DMS153 treated with DMSO at 0.1 percent for 48 hours (cell line): ENCODE data around the gene MGAT3.
"Not testable (repeated sequence)": the region's sequence is repeated elsewhere in the genome, so short reads cannot be mapped to it uniquely, and the experiment has no call there.

Experiments
- DNase-seq: peaks from one replicate; lab custom pipeline; 2025; ENCODE audit not compliant: unreplicated experiment; lab: John Stamatoyannopoulos, UW

Gene MGAT3

DNA sequence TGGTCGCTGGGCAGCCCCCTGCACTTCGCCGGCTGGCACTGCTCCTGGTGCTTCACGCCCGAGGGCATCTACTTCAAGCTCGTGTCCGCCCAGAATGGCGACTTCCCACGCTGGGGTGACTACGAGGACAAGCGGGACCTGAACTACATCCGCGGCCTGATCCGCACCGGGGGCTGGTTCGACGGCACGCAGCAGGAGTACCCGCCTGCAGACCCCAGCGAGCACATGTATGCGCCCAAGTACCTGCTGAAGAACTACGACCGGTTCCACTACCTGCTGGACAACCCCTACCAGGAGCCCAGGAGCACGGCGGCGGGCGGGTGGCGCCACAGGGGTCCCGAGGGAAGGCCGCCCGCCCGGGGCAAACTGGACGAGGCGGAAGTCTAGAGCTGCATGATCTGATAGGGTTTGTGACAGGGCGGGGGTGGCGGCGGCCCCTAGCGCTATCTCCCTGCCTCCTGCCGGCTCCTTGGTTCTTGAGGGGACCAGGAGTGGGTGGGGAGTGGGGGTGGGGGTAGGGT, 31.8 kb downstream of the MGAT3 start:
- no peak for DNase-seq

DNA sequence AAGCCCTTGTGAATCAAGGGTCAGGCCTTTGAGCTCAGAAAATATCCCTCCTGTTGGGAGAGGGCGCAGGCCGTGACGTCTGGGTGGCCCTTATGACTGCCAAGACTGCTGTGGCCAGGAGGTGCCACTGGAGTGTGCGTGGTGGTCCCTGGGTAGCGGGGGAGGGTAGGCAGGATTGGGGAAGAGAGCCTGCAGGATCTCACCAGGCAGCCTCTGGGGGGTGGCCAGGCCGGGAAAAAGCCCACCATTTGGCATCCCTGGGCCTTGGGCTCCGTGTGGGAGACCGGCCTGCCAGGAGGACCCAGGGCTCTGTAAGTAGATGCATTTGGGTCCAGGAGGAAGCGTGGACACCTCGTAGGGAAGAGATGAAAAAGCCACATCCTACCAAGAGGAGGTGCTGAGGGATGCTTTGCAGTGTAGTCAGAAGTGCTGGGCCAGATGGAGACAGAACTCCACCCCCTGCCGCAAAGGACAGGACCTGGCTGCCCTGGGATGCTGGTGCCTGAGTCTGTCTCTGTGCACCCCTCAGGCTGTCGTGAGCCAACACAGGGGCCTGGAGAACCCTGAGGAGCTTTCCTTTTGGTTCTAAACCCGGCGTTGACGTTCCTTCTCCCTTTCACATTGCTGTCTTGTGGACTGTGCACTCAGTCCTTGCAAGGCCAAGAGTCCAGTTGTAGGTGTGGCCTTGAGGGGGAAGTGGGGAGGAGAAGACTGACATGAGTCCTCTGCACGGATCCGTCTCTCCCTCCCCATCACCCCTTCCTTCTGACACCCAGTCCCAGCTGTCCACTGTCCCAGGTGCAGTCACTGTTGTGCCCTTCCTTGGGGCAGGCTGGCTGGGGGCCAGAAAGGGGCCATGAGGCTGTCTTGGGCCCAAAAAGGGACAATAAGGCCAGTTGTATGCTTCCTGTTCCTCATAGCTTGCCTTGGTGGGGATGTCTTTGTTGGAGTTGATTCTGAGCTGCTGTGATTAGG, 32.6 kb downstream of the MGAT3 start:
- DNase-seq, result no peak

DNA sequence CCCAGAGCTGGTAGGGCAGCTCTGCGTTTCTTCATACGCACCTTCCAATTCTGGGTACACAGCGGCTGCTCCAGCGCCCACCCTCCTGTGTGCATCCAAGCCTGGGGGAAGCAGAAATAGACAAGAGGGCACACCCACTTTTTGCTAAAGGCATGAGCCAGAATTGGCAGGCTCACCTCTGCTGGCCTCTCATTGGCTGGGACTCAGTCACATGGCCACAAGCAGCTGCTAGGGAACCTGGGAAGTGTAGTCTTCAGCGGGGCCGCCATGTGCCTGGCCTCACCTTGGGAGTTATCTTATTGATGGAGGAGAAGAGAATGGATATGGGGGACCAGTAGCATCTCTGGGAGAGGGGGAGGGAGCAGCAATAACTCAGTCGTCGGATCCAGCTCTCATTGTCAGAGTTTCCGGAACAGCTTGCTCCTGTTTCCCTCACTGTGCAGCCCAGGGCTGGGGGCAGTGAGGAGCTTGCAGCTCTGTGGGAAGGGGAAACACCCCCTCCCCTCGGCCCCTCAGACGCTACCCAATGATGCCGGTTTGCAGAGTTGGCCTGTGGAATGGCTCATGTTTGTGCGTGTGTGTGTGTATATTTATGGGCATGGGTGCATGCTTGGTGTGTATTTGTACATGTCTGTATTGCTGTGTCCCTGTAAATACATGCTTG, 33.5 kb downstream of the MGAT3 start:
- peak; percentile 85 for DNase-seq

DNA sequence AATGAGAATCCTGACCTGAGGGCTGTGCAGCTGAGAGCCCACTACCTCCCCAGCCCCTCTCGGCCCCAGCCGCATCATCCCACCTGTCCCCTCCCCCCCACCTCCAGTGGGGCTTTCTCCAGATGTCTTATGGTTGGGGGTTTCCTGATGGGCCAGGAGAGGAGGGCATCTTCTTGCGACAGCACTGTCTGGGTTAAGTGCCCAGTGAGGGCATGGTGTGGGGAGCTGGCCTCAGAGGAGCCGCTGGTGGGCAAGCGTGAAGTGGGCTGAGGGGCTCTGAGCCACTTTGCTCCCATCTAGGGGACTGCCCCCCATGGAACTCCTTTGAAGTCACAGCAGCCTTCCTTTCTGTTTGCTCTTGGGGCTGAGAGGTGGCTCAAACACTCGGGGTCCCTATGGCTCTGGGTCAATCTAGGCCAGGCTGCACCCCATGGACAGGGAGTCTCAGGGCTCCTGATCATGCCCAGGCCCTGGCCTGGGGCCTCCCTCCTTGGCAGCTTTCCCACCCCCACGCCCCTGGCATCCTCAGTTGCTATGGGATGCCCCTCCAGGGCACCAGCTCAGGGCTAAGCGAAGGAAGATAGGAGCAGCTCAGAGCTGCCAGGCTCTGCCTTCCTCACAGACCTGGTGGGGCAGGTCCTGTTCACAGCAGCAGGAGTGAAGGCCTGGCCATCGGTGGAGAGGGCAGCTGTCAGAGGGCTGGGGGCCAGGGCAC, 34.3 kb downstream of the MGAT3 start:
- no peak for DNase-seq

GRCh38 chr22:39491696-39492095, 34.9 kb downstream of the MGAT3 start:
- no peak for DNase-seq

DNA sequence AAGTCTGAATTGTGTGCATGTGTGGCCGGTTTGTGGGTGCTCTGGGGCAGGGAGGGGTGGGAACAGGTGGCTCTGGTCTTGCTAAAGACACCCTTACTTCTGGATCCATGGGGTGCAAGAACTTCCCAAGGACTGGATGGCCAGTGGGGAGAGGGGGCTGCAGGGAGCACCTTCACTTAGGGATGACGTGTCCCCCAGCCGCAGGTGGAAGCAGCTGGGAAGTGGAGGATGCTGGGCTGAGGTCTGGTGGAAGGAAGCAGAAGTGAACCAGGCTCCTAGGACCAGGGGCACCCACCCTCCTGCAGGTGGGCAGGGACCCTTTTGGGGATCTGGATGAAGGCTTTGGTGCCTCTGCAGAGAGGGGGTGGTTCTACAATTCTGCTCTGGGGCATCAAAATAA, 35.4 kb downstream of the MGAT3 start:
- DNase-seq, result no peak

DNA sequence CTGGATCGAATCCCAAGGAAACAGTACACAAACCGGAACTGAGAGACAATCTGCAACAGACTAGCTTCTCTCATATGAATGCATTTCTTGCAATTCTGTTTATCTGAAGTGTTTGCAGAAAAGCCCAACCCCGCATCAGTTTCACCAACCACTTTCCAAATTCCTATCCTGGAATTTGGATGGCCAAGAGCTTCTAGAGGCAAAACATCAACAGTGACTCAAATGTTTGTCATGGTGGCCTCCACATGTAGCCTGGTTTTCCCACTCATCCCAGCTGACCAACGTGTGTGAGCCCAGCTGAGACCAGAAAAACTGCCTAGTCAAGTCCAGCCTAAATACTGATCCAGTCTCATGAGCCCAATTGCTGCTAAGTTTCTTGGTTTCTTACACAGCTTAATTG, 36.9 kb downstream of the MGAT3 start:
- no peak for DNase-seq

DNA sequence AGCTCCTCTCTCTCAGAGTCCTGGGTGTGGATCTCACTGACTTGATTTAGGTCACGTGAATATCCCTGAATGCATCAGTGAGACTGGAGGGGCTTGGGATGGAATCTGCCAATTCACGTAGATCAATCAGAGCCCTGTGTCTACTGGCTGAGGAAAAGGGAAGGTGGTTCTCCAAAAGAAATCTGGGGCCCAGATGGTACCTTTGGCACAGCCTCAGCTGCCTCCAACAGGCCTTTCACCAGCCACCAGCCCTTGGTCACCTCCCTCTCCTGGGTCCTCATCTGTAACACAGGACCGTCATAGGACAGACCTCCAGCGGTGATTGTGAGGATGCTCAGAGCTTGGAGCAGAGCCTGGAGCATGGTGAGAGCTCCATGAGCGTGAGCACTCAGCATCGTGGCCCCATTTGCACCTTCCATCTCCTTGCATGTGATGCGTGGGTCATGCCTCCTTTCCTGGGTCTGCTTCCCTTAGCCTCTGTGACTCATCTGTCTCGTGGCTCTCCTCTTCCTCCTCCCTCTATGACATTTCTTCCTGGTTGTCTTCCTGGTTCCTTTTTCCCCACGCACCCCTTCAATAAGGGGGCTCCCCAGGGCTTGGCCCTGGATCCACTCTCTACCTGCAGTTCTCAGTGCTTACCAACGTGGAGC, 37.8 kb downstream of the MGAT3 start:
- no peak for DNase-seq

- peak; percentile 54 for DNase-seq
Observed at GRCh38 chr22:39496131-39496838, 39.5 kb downstream of the MGAT3 start.

DNA sequence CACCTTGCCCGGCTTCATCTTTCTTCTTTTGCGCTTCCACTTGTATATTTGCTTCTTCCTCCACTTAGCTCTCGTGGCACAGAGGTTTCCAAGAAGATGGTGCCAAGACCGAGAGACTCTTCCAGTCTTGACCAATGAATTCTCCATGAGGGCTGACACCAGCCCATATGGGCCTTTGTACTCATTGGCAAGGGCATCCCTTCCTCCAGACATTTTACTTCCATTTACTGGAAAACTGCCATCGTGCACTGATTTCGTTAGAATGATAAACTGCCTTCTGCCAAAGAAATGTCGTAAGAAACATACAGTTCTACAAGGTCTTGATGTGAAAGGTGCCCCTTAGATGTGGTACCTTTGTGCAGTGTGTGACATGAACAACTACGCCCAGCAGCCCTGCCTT, 40.6 kb downstream of the MGAT3 start:
- no peak for DNase-seq

- DNase-seq, result peak; percentile 91
Observed at GRCh38 chr22:39498368-39498767, 41.6 kb downstream of the MGAT3 start.

- no peak for DNase-seq
Observed at GRCh38 chr22:39498802-39499201, 42.0 kb downstream of the MGAT3 start.

- no peak for DNase-seq
Observed at GRCh38 chr22:39500101-39500500, 43.3 kb downstream of the MGAT3 start.

DNA sequence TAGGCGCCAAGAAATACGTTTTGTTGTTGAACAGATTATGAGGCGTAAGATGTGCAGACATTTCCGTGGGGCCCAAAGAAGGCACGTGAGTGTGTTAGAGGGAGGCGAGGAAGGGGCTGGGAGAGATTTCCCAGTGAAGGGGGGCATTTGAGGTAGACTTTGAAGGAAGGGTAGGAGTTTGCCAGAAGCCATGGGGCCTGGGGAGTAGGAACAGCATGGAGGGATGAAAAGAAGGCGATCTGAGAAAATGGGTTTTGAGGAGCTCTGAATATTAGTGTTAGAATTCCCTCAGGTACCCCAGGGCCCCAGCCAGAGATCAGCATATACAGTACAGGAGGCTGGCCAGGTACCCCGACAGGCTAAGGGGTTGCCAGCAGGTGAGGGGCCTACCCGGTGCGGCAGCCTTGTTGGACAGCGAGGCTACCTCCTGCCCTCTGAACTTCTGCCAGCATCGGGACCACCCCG, 44.9 kb downstream of the MGAT3 start:
- no peak for DNase-seq

GRCh38 chr22:39502109-39502788, 45.4 kb downstream of the MGAT3 start, which contains the start of gene MIEF1:
TSS of gene MIEF1 (plus strand) at chr22:39502290. CDS start at chr22:39511295, 9,005 bp downstream.
- peak; percentile 81 for DNase-seq

DNA sequence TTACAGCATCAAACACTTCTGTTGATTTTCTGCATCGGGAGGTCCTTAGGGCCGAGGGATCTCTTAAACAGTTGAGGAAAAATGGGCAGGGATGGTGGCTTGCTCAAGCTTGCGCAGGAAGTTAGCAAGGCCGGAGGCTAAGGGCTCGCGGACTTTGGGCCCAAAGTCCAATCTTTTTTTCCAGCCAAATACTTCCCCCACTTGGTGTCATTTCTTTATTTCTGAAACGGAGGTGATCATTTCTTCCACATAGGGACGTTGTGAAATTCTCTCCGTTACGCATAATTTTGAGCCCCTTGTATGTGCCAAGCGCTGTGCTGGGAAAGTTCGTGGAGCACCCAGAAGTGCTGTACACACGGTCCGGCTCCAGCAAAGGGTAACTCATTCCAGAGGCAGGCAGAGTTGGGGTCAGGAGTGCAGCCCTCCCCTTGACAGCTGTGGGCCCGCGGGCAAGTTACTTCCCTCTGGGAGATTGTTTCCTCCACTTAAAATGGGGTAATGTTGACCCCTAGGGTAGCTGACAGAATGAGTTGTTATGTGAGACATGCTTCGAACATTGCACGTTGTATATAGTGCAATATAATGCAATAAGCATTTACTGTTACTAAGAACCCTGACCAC, 46.1 kb downstream of the MGAT3 start:
- no peak for DNase-seq

- DNase-seq, result no peak
Observed at GRCh38 chr22:39503630-39504029, 46.8 kb downstream of the MGAT3 start.

GRCh38 chr22:39504071-39504470, 47.3 kb downstream of the MGAT3 start:
- no peak for DNase-seq

GRCh38 chr22:39507021-39507420, 50.2 kb downstream of the MGAT3 start:
- not testable (repeated sequence) for DNase-seq
